ENCODE measurements around the gene TRIO. TPM values are rescaled to one million over a fixed set of nuclear protein-coding genes. Genes with fewer than 3 reads are reported as not detected.

TRIO gene
- total and polyA plus RNA-seq, 12 donors, result 26.2 to 85.2 (median 61.9) TPM

- no peak overlapping the region for H3K4me3 ChIP-seq
- no peak for ATAC-seq
- H3K27ac ChIP-seq, result no peak overlapping the region
- 94 to 97% methylated on average over 7 of the region's 7 CpGs for whole genome bisulfite sequencing, 2 donors
- no peak for TF ChIP-seq CTCF (IDR thresholded peaks at IDR 0.05)
- intact Hi-C loops (cut with DNase I), result loop anchor here in 1 of 10 donors (5.0 kb wide), 1 partner anchor 34 kb away; no protein-coding TSS in a partner anchor
- peaks cover 0 to 98% (median 29%) of the 10 kb centered on the region in 9 donors for H3K36me3 ChIP-seq
- peaks cover 0 to 43% (median 16%) of the 10 kb centered on the region in 9 donors for H3K4me1 ChIP-seq
- H3K27me3 ChIP-seq, result no peaks in the 10 kb centered on the region
- no peak for DNase-seq
- H3K9me3 ChIP-seq, result no peaks in the 10 kb centered on the region
Measured at GRCh38 chr5:14413331-14413750, 270.2 kb downstream of the TRIO start.

GRCh38 chr5:14414007-14414406 is 270.9 kb downstream of the TRIO start:
- TF ChIP-seq CTCF (IDR thresholded peaks at IDR 0.05), result no peak
- 94 to 95% methylated on average over 11 of the region's 11 CpGs for WGBS, 2 donors
- Histone ChIP-seq H3K27ac (no peak overlapping the region), H3K36me3 (peaks cover 0 to 98% (median 29%) of the 10 kb centered on the region in 9 donors), H3K4me1 (peaks cover 0 to 43% (median 10%) of the 10 kb centered on the region in 9 donors), H3K4me3 (no peak overlapping the region), H3K27me3 (no peaks in the 10 kb centered on the region), H3K9me3 (no peaks in the 10 kb centered on the region)
- ATAC-seq (no peak), DNase-seq (no peak)
- intact Hi-C loops (cut with DNase I), result loop anchor here in 1 of 10 donors (5.0 kb wide), 1 partner anchor 33 kb away; no protein-coding TSS in a partner anchor

GRCh38 chr5:14414656-14415023 is 271.5 kb downstream of the TRIO start:
- WGBS, 2 donors, result 93 to 94% methylated on average over 7 of the region's 7 CpGs
- no peaks in the 10 kb centered on the region for H3K27me3 ChIP-seq
- peaks cover 0 to 38% (median 8%) of the 10 kb centered on the region in 9 donors for H3K4me1 ChIP-seq
- H3K27ac ChIP-seq, result no peak overlapping the region
- no peak for ATAC-seq
- H3K9me3 ChIP-seq, result no peaks in the 10 kb centered on the region
- no peak for DNase-seq
- intact Hi-C loops (cut with DNase I), result loop anchor here in 1 of 10 donors (5.0 kb wide), 1 partner anchor 33 kb away; no protein-coding TSS in a partner anchor
- no peak for TF ChIP-seq CTCF (IDR thresholded peaks at IDR 0.05)
- H3K36me3 ChIP-seq, result peaks cover 0 to 98% (median 29%) of the 10 kb centered on the region in 9 donors
- no peak overlapping the region for H3K4me3 ChIP-seq

GRCh38 chr5:14415024-14415697 is 272.0 kb downstream of the TRIO start:
- H3K9me3 ChIP-seq, result no peaks in the 10 kb centered on the region
- DNase-seq, result no peak
- no peak for TF ChIP-seq CTCF (IDR thresholded peaks at IDR 0.05)
- no peak overlapping the region for H3K27ac ChIP-seq
- ATAC-seq, result no peak
- peaks cover 0 to 98% (median 29%) of the 10 kb centered on the region in 9 donors for H3K36me3 ChIP-seq
- no peak overlapping the region for H3K4me3 ChIP-seq
- WGBS, 2 donors, result 92 to 94% methylated on average over 16 of the region's 16 CpGs
- intact Hi-C loops (cut with DNase I), result no loop called here
- no peaks in the 10 kb centered on the region for H3K27me3 ChIP-seq
- H3K4me1 ChIP-seq, result peaks cover 0 to 38% (median 8%) of the 10 kb centered on the region in 9 donors

All from heart right ventricle (tissue), 16 donors.